Liver (tissue), 9 donors: ENCODE results near the gene CIDEB. TPM values are rescaled to one million over a fixed set of nuclear protein-coding genes. Genes with fewer than 3 reads are reported as not detected.

Experiments
- DNase-seq: peaks from one replicate; pipeline ENCODE4 v3.0.0-alpha.2; 2017; ENCODE audit warnings: low spot score
- H3K27ac ChIP-seq, 2 donors: one replicate each; pipeline ENCODE4 v1.7.0; 2013; ENCODE audit warnings: inconsistent platforms in 2 of 2, low read length in 2 of 2, control low read depth in 1 of 2, low read depth in 1 of 2, mild to moderate bottlenecking in 1 of 2
- H3K27me3 ChIP-seq, 4 donors: one replicate each; pipeline versions ENCODE4 v1.6.1 to v1.7.0; 2013; ENCODE audit warnings: low read length in 3 of 4, inconsistent platforms in 1 of 4, mild to moderate bottlenecking in 1 of 4, moderate library complexity in 1 of 4; ENCODE audit not compliant: control insufficient read depth in 4 of 4, insufficient read depth in 4 of 4
- H3K36me3 ChIP-seq, 4 donors: one replicate each; pipeline versions ENCODE4 v1.6.1 to v1.7.0; 2013; ENCODE audit warnings: low read length in 3 of 4, mild to moderate bottlenecking in 3 of 4, low read depth in 1 of 4, moderate library complexity in 1 of 4; ENCODE audit not compliant: control insufficient read depth in 4 of 4, insufficient read depth in 3 of 4
- H3K4me1 ChIP-seq, 4 donors: one replicate each; pipeline versions ENCODE4 v1.6.1 to v1.7.0; 2013; ENCODE audit warnings: low read length in 3 of 4, mild to moderate bottlenecking in 3 of 4, moderate library complexity in 1 of 4; ENCODE audit not compliant: control insufficient read depth in 4 of 4, insufficient read depth in 4 of 4
- H3K4me3 ChIP-seq, 3 donors: one replicate each; pipeline versions ENCODE4 v1.6.1 to v1.7.0; 2013; ENCODE audit warnings: low read length in 3 of 3, control low read depth in 1 of 3, low read depth in 1 of 3, mild to moderate bottlenecking in 1 of 3
- H3K9ac ChIP-seq, 2 donors: one replicate each; pipeline ENCODE4 v1.7.0; 2013; ENCODE audit warnings: low read length in 2 of 2, mild to moderate bottlenecking in 2 of 2, moderate library complexity in 2 of 2, control low read depth in 1 of 2, low read depth in 1 of 2
- H3K9me3 ChIP-seq, 4 donors: one replicate each; pipeline versions ENCODE4 v1.6.1 to v1.7.0; 2013; ENCODE audit warnings: low read length in 3 of 4; ENCODE audit not compliant: control insufficient read depth in 4 of 4
- ATF3 ChIP-seq: IDR thresholded peaks from 2 replicates; pipeline ENCODE4 v1.6.1; 2016; ENCODE audit warnings: antibody characterized with exemption
- CTCF ChIP-seq: fragments of 150-350 bp; IDR thresholded peaks from 2 replicates; pipeline ENCODE4 v1.5.1; 2017; ENCODE audit warnings: improper control_type of control experiment, low read depth, low read length; ENCODE audit not compliant: missing input control
- FOXA1 ChIP-seq: IDR thresholded peaks from 2 replicates; pipeline ENCODE4 v1.6.1; 2016; ENCODE audit warnings: antibody characterized with exemption
- FOXA2 ChIP-seq: IDR thresholded peaks from 2 replicates; pipeline ENCODE4 v1.6.1; 2016; ENCODE audit warnings: antibody characterized with exemption
- GABPA ChIP-seq, 2 donors: IDR thresholded peaks in 1 of 2; conservative IDR thresholded peaks in 1 of 2; 2 replicates each; pipeline ENCODE4 v1.6.1; 2016; ENCODE audit warnings: antibody characterized with exemption in 2 of 2, mild to moderate bottlenecking in 1 of 2, moderate library complexity in 1 of 2
- HNF4A ChIP-seq, 2 donors: conservative IDR thresholded peaks; 2 replicates each; pipeline ENCODE4 v1.6.1; 2016; ENCODE audit warnings: antibody characterized with exemption in 2 of 2, mild to moderate bottlenecking in 2 of 2
- JUND ChIP-seq, 2 donors: IDR thresholded peaks; 2 replicates each; pipeline ENCODE4 v1.6.1; 2016; ENCODE audit warnings: antibody characterized with exemption in 2 of 2
- NR2F2 ChIP-seq: IDR thresholded peaks from 2 replicates; pipeline ENCODE4 v1.6.1; 2016; ENCODE audit warnings: antibody characterized with exemption
- RAD21 ChIP-seq, 2 donors: IDR thresholded peaks; 2 replicates each; pipeline ENCODE4 v1.6.1; 2016; ENCODE audit warnings: antibody characterized with exemption in 2 of 2, mild to moderate bottlenecking in 2 of 2
- REST ChIP-seq: IDR thresholded peaks from 2 replicates; pipeline ENCODE4 v1.6.1; 2016; ENCODE audit warnings: antibody characterized with exemption, mild to moderate bottlenecking
- RXRA ChIP-seq, 2 donors: IDR thresholded peaks; 2 replicates each; pipeline ENCODE4 v1.6.1; 2017 to 2018; ENCODE audit warnings: antibody characterized with exemption in 2 of 2, mild to moderate bottlenecking in 1 of 2
- SP1 ChIP-seq: IDR thresholded peaks from 2 replicates; pipeline ENCODE4 v1.6.1; 2018; ENCODE audit warnings: antibody characterized with exemption, mild to moderate bottlenecking
- YY1 ChIP-seq: IDR thresholded peaks from 2 replicates; pipeline ENCODE4 v1.6.1; 2016; ENCODE audit warnings: antibody characterized with exemption, mild to moderate bottlenecking
- WGBS: extraction: QIAGEN DNeasy Blood & Tissue Kit; methylation state at CpG from one replicate; pipeline ENCODE4 v1.1.7; 2013; 5-methylcytosine and 5-hydroxymethylcytosine counted together
- polyA plus RNA-seq, 2 donors: library from polyadenylated mRNA; stranded (reverse) in 1 of 2; unstranded in 1 of 2; fragments of 200-250 nt in 1 of 2; fragments of >200 nt in 1 of 2; fragmentation: Nextera tagmentation in 1 of 2; extraction: Ambion mirVana in 1 of 2; gene quantifications; one replicate each; pipeline versions ENCODE4 v1.2.1 to v1.2.3, GENCODE V29; 2013 to 2015
- total RNA-seq, 2 donors: library from RNA; depleted of rRNA; stranded (reverse); fragments of >200 nt; gene quantifications; one replicate each; pipeline ENCODE4 v1.2.3, GENCODE V29; 2014
- donor health status: healthy.
- donor health status: healthy.
- donor health status: healthy.
- donor health status: healthy.
- donor health status: healthy.

The CIDEB gene
- total and polyA plus RNA-seq, 4 donors, result 32.1 to 312 (median 159) TPM

GRCh38 chr14:24264298-24264697, 43.5 kb downstream of the CIDEB start:
- Histone ChIP-seq H3K27ac (no peak overlapping the region), H3K9me3 (no peaks in the 10 kb centered on the region), H3K9ac (no peak overlapping the region), H3K4me3 (no peak overlapping the region), H3K36me3 (peaks cover 0 to 40% (median 10%) of the 10 kb centered on the region in 4 donors), H3K27me3 (no peaks in the 10 kb centered on the region), H3K4me1 (no peaks in the 10 kb centered on the region)
- TF ChIP-seq REST (no peak), YY1 (no peak), FOXA1 (no peak), NR2F2 (no peak)
- DNase-seq, result no peak
- 94% methylated on average over 6 of the region's 6 CpGs for WGBS

DNA sequence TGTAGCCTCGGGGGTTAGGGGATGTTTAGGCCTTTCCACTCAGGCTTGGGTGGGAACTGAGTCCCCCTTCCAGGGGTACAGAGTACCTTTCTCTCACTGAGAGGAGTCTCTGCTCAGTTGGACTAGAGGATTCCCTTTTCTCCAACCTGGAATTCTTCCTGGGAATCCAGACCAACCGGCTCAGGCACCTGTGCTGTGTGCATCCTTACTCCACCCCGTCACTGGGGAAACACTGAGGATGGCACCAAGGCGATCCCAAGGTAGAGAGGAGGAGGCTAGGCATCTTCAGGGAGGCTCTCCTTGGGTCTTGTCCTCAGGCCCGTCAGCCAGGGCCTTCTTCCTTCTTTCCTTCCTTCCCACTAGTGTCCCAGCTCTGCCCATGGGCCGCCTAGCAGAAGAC, 43.9 kb downstream of the CIDEB start:
- no peak for DNase-seq
- WGBS, result 87% methylated on average over 6 of the region's 6 CpGs
- TF ChIP-seq REST, result no peak
- TF ChIP-seq FOXA2, result no peak
- TF ChIP-seq JUND (IDR thresholded peaks at IDR 0.05), result no peak
- TF ChIP-seq CTCF, result no peak
- TF ChIP-seq HNF4A (conservative IDR thresholded peaks at IDR 0.05), result no peak
- TF ChIP-seq RAD21 (IDR thresholded peaks at IDR 0.05), result no peak
- TF ChIP-seq ATF3, result no peak
- TF ChIP-seq GABPA (IDR thresholded peaks at IDR 0.05 in 1 of 2, conservative IDR thresholded peaks at IDR 0.05 in 1 of 2), result no peak
- no peak for TF ChIP-seq NR2F2
- no peak for TF ChIP-seq SP1
- no peak for TF ChIP-seq YY1
- TF ChIP-seq RXRA (IDR thresholded peaks at IDR 0.05), result no peak
- Histone ChIP-seq H3K9ac (no peak overlapping the region), H3K4me1 (no peaks in the 10 kb centered on the region), H3K9me3 (no peaks in the 10 kb centered on the region), H3K4me3 (no peak overlapping the region), H3K27me3 (no peaks in the 10 kb centered on the region), H3K36me3 (peaks cover 0 to 36% (median 8%) of the 10 kb centered on the region in 4 donors), H3K27ac (no peak overlapping the region)
